Thoracic aorta (tissue), 2 donors: ENCODE data around the gene ZNF138. TPM values are rescaled to one million over a fixed set of nuclear protein-coding genes. Genes with fewer than 3 reads are reported as not detected.

ENCODE experiments used
- ATAC-seq: fragments of 150-250 bp; one replicate; pipeline ENCODE4 v1.8.0; 2017; ENCODE audit warnings: low read depth; ENCODE audit not compliant: insufficient number of reproducible peaks, low FRiP score
- DNase-seq: peaks from one replicate; pipeline ENCODE4 v3.0.0-alpha.2; 2020; ENCODE audit warnings: low spot score
- H3K27ac ChIP-seq, 2 donors: fragments of 200-600 bp; sonication (generic); 1 replicate in 1 of 2; 2 replicates in 1 of 2; pipeline ENCODE4 v1.5.1; 2016; ENCODE audit warnings: mild to moderate bottlenecking in 2 of 2, moderate library complexity in 2 of 2
- H3K27me3 ChIP-seq: fragments of 200-600 bp; sonication (generic); replicated peaks from 2 replicates; pipeline ENCODE4 v1.6.0; 2016; ENCODE audit warnings: mild to moderate bottlenecking; ENCODE audit not compliant: insufficient read depth
- H3K36me3 ChIP-seq: fragments of 200-600 bp; sonication (generic); one replicate; pipeline ENCODE4 v1.5.1; 2016
- H3K4me1 ChIP-seq, 2 donors: fragments of 200-600 bp; sonication (generic); 1 replicate in 1 of 2; 2 replicates in 1 of 2; pipeline versions ENCODE4 v1.5.1 to v1.6.0; 2016; ENCODE audit warnings: low read depth in 2 of 2, mild to moderate bottlenecking in 1 of 2; ENCODE audit not compliant: control insufficient read depth in 1 of 2
- H3K4me3 ChIP-seq: fragments of 200-600 bp; sonication (generic); 2 replicates; pipeline ENCODE4 v1.5.1; 2016; ENCODE audit warnings: mild to moderate bottlenecking
- H3K9me3 ChIP-seq: fragments of 200-600 bp; sonication (generic); 2 replicates; pipeline ENCODE4 v1.5.1; 2016
- total RNA-seq, 2 donors: library from RNA; depleted of rRNA; stranded (reverse); fragments of >200 nt; gene quantifications; one replicate each; pipeline versions ENCODE4 v1.1.0 to v1.2.3, GENCODE V29; 2016
- TF ChIP-seq, protein P1 (sequence below): fragments of 200-600 bp; sonication (generic); IDR thresholded peaks from one replicate; pipeline ENCODE4 v1.5.1; 2019; ENCODE audit warnings: antibody characterized with exemption

The ZNF138 gene
- total RNA-seq, 2 donors from 2014 or later = 7.7 to 11.0 TPM

DNA sequence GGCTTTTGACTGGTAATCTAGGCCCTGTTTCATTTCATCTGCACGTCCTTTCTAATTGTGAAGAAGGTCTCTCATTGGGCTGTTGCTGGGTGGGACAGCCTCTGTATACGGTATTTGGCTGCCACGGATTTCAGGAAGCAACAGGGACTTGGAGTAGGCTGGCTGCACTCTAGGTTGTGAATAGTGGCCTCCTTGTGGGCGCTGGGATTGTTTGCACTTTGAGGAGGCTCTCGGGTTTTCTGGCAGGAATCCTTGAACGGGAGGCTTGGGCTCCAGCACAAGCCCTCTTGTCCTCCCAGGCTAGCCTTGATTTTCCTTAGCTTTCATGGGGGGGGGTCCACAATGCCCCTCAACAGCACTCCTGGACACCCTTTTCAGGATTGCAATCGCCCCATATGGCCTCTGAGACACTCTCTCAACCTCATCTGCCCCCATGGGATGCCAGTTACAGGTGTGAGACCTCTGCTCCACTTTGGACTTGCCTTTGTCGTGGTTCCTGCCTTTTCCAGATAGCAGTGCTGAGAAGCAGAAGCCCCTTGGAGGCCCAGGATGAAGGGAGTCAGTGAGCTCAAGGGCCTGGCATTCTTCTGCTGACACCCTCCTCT, 75.0 kb downstream of the ZNF138 start:
- TF ChIP-seq, protein P1, sequence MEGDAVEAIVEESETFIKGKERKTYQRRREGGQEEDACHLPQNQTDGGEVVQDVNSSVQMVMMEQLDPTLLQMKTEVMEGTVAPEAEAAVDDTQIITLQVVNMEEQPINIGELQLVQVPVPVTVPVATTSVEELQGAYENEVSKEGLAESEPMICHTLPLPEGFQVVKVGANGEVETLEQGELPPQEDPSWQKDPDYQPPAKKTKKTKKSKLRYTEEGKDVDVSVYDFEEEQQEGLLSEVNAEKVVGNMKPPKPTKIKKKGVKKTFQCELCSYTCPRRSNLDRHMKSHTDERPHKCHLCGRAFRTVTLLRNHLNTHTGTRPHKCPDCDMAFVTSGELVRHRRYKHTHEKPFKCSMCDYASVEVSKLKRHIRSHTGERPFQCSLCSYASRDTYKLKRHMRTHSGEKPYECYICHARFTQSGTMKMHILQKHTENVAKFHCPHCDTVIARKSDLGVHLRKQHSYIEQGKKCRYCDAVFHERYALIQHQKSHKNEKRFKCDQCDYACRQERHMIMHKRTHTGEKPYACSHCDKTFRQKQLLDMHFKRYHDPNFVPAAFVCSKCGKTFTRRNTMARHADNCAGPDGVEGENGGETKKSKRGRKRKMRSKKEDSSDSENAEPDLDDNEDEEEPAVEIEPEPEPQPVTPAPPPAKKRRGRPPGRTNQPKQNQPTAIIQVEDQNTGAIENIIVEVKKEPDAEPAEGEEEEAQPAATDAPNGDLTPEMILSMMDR = no peak
- H3K4me1 ChIP-seq = no peaks in the 10 kb centered on the region
- no peaks in the 10 kb centered on the region for H3K36me3 ChIP-seq
- no peak overlapping the region for H3K27ac ChIP-seq
- H3K4me3 ChIP-seq = no peak overlapping the region
- no peak for ATAC-seq
- no peaks in the 10 kb centered on the region for H3K27me3 ChIP-seq
- DNase-seq = no peak
- H3K9me3 ChIP-seq = no peaks in the 10 kb centered on the region

DNA sequence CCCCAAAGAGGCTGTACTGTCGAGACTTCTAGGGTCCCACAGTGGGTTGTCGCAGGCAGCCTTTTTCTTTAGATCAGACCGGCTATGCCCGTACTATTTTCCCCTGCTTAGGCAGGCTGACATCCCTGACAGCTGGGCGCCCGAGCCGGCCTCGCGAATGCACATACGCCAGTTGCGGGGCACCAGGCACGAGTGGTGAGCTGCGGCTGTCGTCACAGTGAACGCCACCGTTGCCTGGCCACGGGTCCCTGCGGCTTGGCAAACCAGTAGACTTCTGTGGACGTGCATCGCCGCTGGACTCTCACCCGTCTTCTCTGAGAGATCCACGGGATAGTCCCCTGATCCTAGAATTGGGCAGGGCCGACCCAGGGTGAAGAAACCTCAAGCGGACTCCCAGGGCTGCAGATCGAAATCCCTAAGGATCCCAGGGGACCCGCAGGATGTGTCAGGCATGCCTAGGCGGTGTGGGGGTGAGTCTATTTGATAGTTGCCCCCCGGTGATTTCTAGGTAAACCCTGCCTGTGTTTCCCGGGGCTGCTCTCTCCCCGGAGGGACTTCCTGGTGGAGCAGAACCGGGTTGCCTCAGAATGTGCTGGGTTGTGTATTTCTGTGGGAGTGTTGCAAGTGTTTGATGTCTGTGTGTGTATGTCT, 75.8 kb downstream of the ZNF138 start:
- ATAC-seq (no peak), DNase-seq (no peak)
- no peak overlapping the region for H3K27ac ChIP-seq
- H3K4me1 ChIP-seq = no peaks in the 10 kb centered on the region
- TF ChIP-seq, protein P1 = no peak
- H3K9me3 ChIP-seq = no peaks in the 10 kb centered on the region
- no peak overlapping the region for H3K4me3 ChIP-seq
- H3K27me3 ChIP-seq = no peaks in the 10 kb centered on the region
- no peaks in the 10 kb centered on the region for H3K36me3 ChIP-seq

DNA sequence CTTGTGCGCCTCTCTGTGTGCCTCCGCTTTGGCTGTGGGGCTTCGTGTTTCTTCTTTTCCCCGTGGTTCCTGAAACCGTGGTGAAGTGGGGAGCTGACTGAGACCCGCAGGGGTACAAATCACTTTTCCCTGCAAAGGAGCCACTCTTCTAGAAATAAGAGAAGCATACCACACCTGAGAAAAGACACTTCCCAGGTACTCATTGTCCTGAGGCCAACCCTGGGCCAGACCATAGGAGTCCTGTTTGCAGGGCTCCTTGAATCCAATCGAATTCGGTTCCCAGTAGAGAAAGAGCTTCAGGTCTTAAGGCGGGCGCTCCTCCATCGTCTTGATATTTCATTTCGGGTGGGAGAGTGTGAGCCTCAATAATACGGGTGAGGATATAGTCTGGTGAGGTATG, 76.4 kb downstream of the ZNF138 start:
- no peak overlapping the region for H3K27ac ChIP-seq

DNA sequence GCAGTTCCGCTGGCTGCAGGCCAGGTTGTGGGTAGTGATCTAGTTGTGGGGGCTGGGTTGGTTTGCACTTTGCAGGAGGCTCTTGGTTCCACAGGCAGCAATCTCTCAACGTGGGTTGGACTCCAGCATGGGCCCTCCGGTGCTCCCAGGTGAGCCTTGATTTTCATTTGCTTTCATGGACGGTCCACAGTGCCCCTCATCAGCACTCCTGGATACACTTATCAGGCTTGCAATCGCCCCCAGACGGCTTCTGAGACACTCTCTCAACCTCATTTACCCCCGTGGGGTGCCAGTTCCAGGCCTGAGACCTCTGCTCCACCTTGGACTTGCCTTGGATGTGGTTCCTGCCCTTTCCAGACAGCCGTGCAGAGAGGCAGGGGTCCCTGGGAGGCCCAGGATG, 77.5 kb downstream of the ZNF138 start:
- Histone ChIP-seq H3K9me3 (no peaks in the 10 kb centered on the region), H3K27ac (no peak overlapping the region), H3K4me1 (peaks cover 0 to under 1% of the 10 kb centered on the region in 2 donors), H3K36me3 (no peaks in the 10 kb centered on the region), H3K27me3 (no peaks in the 10 kb centered on the region), H3K4me3 (no peak overlapping the region)
- ATAC-seq (no peak), DNase-seq (no peak)
- TF ChIP-seq, protein P1 = no peak

More for the DNA sequence above, 76.4 kb downstream of the ZNF138 start:
- H3K4me1 ChIP-seq = no peaks in the 10 kb centered on the region
- TF ChIP-seq, protein P1 = no peak
- no peaks in the 10 kb centered on the region for H3K9me3 ChIP-seq
- ATAC-seq = no peak
- no peaks in the 10 kb centered on the region for H3K36me3 ChIP-seq
- H3K27me3 ChIP-seq = no peaks in the 10 kb centered on the region
- H3K4me3 ChIP-seq = no peak overlapping the region
- DNase-seq = no peak

DNA sequence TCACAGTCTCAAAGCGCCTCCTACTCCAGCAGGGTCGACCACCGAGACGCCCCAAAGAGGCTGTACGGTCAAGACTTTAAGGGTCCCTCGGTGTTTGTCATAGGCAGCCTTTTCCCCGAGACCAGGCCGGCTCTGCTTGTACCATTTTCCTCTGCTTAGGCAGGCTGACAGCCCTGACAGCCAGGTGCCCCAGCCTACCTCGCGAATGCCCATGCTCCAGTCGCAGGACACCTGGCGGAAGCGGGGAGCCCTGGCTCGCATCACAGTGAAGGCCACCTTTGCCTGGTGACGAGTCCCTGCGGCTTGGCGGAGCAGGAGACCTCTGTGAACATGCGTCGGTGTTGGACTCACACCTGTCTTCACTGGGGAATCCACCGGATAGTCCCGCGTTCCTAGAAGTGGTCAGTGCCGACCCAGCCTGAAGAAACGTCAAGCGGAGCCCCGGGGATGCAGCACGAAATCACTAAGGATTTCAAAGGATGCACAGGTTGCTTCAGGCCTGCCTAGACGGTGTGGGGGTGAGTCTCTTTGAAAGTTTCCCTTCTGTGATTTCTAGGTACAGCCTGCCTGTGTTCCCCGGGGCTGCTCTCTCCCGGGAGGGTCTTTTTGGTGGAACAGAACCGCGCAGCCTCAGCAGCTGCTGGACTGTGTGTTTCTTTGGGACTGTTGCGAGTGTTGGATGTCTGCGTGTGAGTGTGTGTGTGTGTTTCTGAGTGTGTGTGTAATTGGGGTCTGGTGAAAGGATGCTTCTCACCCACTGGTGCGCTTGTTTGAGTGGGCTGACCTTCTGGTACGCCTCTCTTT, 78.3 kb downstream of the ZNF138 start:
- Histone ChIP-seq H3K27me3 (no peaks in the 10 kb centered on the region), H3K9me3 (no peaks in the 10 kb centered on the region), H3K4me3 (no peak overlapping the region), H3K4me1 (peaks cover 0 to 5% of the 10 kb centered on the region in 2 donors), H3K36me3 (no peaks in the 10 kb centered on the region), H3K27ac (no peak overlapping the region)
- DNase-seq (no peak), ATAC-seq (no peak)
- TF ChIP-seq, protein P1 = no peak
